Measurements from ENCODE around the gene TMEM87B.

TMEM87B gene

GRCh38 chr2:112149194-112149593, 94.1 kb downstream of the TMEM87B start:
- DNase-seq (ENCODE audit: low spot score in 2 of 2): no peak
- Histone ChIP-seq H3K4me1 (no peaks in the 10 kb centered on the region), H3K9me3 (no peaks in the 10 kb centered on the region), H3K27me3 (ENCODE audit: low read depth) (no peaks in the 10 kb centered on the region), H3K36me3 (replicated peaks) (no peaks in the 10 kb centered on the region), H3K4me3 (no peak overlapping the region)
- in situ Hi-C loops (cut with MboI; ENCODE audit: low sequenced_read_pairs): no loop called here

- Histone ChIP-seq H3K27me3 (ENCODE audit: low read depth) (no peaks in the 10 kb centered on the region), H3K9me3 (no peaks in the 10 kb centered on the region), H3K36me3 (replicated peaks) (no peaks in the 10 kb centered on the region), H3K4me1 (no peaks in the 10 kb centered on the region), H3K4me3 (no peak overlapping the region)
- in situ Hi-C loops (cut with MboI; ENCODE audit: low sequenced_read_pairs): no loop called here
- no peak for DNase-seq (ENCODE audit: low spot score in 2 of 2)
These were observed 94.9 kb downstream of the TMEM87B start for GRCh38 chr2:112149866-112150435.

DNA sequence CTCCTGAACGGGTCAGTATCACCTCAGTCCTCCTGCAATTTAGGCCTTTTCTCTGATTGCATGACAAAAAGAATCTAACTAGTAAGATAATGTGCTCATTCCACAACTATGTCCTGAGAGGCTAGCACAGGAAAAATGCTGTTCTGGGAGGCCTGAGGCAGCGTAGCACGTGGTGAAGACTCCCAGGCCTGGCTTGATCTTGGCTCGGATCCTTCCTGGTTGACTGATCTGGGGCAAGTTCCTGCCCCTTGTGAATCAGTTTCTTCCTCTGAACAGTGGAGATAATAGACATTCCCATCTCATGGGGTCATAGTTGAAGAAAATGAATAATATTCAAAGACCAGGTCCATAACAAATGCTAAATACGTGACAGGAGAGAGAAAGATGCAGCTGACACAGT, 95.4 kb downstream of the TMEM87B start:
- no peaks in the 10 kb centered on the region for H3K27me3 ChIP-seq (ENCODE audit: low read depth)
- H3K4me3 ChIP-seq: no peak overlapping the region
- no peaks in the 10 kb centered on the region for H3K4me1 ChIP-seq
- no peaks in the 10 kb centered on the region for H3K36me3 ChIP-seq (replicated peaks)
- in situ Hi-C loops (cut with MboI; ENCODE audit: low sequenced_read_pairs): no loop called here
- DNase-seq (ENCODE audit: low spot score in 2 of 2): no peak
- H3K9me3 ChIP-seq: no peaks in the 10 kb centered on the region

GRCh38 chr2:112150851-112151250, 95.8 kb downstream of the TMEM87B start:
- in situ Hi-C loops (cut with MboI; ENCODE audit: low sequenced_read_pairs): no loop called here
- no peak for DNase-seq (ENCODE audit: low spot score in 2 of 2)
- no peaks in the 10 kb centered on the region for H3K9me3 ChIP-seq
- H3K4me1 ChIP-seq: no peaks in the 10 kb centered on the region
- H3K27me3 ChIP-seq (ENCODE audit: low read depth): no peaks in the 10 kb centered on the region
- H3K36me3 ChIP-seq (replicated peaks): no peaks in the 10 kb centered on the region
- H3K4me3 ChIP-seq: no peak overlapping the region

DNA sequence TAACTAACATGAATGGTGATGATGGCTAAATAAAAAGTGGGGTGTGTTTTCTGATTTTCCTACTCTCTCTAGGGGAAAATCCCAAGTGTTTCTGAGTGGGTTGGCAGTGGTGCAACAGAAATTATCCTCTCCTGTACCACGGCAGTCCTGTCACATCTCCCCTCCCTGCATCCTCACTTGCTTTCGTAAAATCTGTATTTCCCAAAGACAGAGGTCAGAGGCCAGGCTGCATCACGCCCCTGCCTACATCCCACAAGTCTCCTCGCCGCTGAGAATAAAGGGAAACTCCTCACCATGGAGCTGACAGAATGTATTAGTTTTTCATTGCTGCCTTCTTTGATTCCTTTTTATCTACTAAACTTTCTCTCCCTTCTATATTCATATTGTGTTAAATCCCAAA, 96.2 kb downstream of the TMEM87B start:
- Histone ChIP-seq H3K4me3 (no peak overlapping the region), H3K36me3 (replicated peaks) (no peaks in the 10 kb centered on the region), H3K9me3 (no peaks in the 10 kb centered on the region), H3K4me1 (no peaks in the 10 kb centered on the region), H3K27me3 (ENCODE audit: low read depth) (no peaks in the 10 kb centered on the region)
- in situ Hi-C loops (cut with MboI; ENCODE audit: low sequenced_read_pairs): no loop called here
- no peak for DNase-seq (ENCODE audit: low spot score in 2 of 2)

- no peak for DNase-seq (ENCODE audit: low spot score in 2 of 2)
- in situ Hi-C loops (cut with MboI; ENCODE audit: low sequenced_read_pairs): no loop called here
- Histone ChIP-seq H3K4me3 (no peak overlapping the region), H3K4me1 (no peaks in the 10 kb centered on the region), H3K27me3 (ENCODE audit: low read depth) (no peaks in the 10 kb centered on the region), H3K9me3 (no peaks in the 10 kb centered on the region), H3K36me3 (replicated peaks) (no peaks in the 10 kb centered on the region)
These were observed 96.8 kb downstream of the TMEM87B start for GRCh38 chr2:112151701-112152440.

DNA sequence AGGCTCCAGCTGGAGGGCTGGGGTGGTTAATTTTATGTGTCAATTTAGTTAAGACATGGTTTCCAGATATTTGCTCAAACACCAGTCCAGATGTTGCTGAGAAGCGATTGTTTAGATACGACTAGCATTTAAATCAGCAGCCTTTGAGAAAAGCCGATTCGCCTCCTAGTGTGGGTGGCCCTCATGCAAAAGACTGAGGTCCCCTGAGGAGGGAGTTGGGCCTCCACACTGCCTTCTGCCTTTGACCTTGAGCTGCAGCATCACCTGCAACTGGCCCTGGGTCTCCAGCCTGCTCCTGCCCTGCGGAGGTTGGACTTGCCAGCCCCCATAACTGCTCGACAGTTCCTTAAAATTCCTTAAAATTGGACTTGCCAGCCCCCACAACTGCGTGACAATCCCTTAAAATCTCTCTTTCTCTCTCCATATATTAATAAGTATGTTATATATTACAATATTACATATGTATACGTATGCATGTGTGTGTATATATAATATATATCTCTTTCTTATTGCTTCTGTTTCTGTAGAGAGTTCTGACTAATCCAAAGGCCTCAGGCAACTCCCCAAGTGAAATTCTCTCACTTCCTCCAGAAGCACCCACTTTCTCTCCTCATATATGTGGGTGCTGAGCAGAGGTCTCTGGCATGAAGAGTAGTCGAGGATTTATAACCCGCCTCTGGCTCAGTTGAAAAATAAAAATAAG, 97.6 kb downstream of the TMEM87B start:
- in situ Hi-C loops (cut with MboI; ENCODE audit: low sequenced_read_pairs): no loop called here
- no peak for DNase-seq (ENCODE audit: low spot score in 2 of 2)
- H3K27me3 ChIP-seq (ENCODE audit: low read depth): no peaks in the 10 kb centered on the region

DNA sequence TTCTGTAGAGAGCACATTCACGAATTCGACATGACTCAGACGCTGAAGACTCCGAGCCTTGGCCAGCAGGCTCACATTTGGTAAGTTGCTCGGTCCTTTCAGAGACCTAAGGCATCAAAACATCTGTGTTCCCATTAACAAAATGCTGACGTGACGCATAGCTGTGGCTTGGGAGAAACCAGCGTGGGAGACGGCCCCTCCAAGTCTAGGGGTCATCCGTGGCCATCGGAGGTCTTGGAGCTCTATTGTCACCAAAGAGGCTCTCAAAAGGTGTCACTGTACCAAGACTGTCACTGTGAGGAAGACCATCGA, 98.1 kb downstream of the TMEM87B start:
- Histone ChIP-seq H3K27me3 (ENCODE audit: low read depth) (no peaks in the 10 kb centered on the region), H3K9me3 (no peaks in the 10 kb centered on the region), H3K4me3 (no peak overlapping the region), H3K36me3 (replicated peaks) (no peaks in the 10 kb centered on the region), H3K4me1 (no peaks in the 10 kb centered on the region)
- DNase-seq (ENCODE audit: low spot score in 2 of 2): no peak
- in situ Hi-C loops (cut with MboI; ENCODE audit: low sequenced_read_pairs): no loop called here

More for the DNA sequence above, 97.6 kb downstream of the TMEM87B start:
- Histone ChIP-seq H3K4me3 (no peak overlapping the region), H3K4me1 (no peaks in the 10 kb centered on the region), H3K36me3 (replicated peaks) (no peaks in the 10 kb centered on the region), H3K9me3 (no peaks in the 10 kb centered on the region)

GRCh38 chr2:112153501-112153900, 98.4 kb downstream of the TMEM87B start:
- H3K27me3 ChIP-seq (ENCODE audit: low read depth): no peaks in the 10 kb centered on the region
- in situ Hi-C loops (cut with MboI; ENCODE audit: low sequenced_read_pairs): no loop called here

DNA sequence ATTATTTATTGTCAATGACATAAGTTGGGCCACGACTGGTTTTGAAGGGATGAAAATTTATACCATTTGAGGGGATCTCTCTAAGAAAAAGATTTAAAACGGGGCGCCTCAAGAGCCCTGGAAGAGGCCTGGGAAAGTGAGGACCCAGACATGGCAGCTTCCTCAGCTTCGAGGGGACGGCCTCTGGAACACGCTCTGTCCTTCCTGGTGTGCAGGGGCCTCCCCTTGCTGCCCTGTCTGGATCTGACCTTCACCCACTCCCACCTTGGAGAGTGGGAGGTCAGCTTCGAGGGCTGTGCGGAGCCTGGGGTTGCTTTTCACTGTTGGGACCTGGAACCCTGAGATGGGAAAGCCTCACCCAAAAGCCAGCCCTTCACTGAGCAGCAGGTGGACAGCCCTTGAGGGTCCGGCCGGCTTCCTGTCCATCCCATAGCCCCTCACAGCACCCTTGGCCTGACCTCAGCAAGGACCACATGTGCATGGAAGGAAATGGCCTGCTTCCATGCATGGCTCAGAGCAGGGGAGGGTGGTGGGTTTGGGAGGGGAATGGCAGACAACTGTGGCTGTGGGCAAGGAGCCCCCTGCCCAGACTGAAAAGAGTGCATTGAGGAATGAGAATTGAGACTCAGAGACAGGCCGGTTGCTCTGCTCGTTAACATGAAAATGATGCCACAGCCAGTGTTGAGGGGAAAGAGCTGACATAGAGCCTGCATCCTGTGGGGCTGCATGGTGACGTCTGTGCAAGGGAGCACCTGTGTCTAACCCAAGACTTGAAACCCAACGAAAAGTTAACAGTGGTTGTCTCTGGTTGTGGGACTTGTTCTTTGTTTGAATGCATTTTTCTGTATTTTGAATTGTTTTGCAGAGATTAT, 99.4 kb downstream of the TMEM87B start:
- no peaks in the 10 kb centered on the region for H3K27me3 ChIP-seq (ENCODE audit: low read depth)
- DNase-seq (ENCODE audit: low spot score in 2 of 2): no peak

More at GRCh38 chr2:112153501-112153900, 98.4 kb downstream of the TMEM87B start:
- DNase-seq (ENCODE audit: low spot score in 2 of 2): no peak
- H3K4me3 ChIP-seq: no peak overlapping the region
- H3K9me3 ChIP-seq: no peaks in the 10 kb centered on the region
- H3K36me3 ChIP-seq (replicated peaks): no peaks in the 10 kb centered on the region
- no peaks in the 10 kb centered on the region for H3K4me1 ChIP-seq

DNA sequence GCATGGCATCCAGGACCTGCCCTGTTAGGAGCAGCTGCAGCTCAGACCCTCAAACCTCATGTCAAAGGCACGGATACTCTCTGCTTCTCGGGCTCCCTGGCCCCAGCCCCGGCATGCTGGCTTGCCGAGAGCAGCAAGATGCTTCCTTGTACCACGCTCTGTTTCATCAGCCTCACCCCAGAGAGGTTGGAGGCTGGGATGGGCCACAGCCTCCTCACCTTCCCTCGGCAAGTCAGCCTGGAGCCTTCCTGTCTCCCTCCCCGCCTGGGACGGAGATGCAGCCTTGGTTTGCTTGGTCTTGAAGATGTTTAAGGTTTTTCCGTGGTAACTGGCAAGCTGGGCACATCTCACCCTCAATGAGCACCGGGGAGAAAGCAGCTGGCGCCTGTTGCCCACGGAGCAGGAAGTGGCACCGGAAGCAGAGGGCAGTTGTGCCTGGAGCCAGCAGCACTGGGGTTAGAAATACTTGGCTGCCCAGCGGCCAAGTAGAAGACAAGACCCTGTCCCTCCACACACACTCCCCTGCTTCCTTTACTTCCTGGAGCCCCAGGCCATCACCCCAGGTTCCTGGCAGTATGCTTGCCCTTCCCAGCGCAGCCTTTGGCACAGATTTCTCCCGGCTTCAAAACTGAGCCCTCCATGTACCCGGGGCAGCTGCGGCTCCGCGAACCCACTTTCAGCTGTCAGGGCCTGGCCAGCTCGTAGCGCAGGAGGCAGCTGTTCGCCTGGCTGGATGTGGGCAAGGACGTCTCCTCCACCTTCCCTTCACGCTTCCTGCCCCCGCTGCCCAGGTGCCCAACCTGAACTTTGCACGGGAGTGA, 100.5 kb downstream of the TMEM87B start:
- Histone ChIP-seq H3K4me1 (no peaks in the 10 kb centered on the region), H3K36me3 (replicated peaks) (no peaks in the 10 kb centered on the region), H3K27me3 (ENCODE audit: low read depth) (no peaks in the 10 kb centered on the region), H3K4me3 (no peak overlapping the region), H3K9me3 (no peaks in the 10 kb centered on the region)
- in situ Hi-C loops (cut with MboI; ENCODE audit: low sequenced_read_pairs): no loop called here
- no peak for DNase-seq (ENCODE audit: low spot score in 2 of 2)

More for the DNA sequence above, 99.4 kb downstream of the TMEM87B start:
- H3K4me3 ChIP-seq: no peak overlapping the region
- in situ Hi-C loops (cut with MboI; ENCODE audit: low sequenced_read_pairs): no loop called here
- H3K4me1 ChIP-seq: no peaks in the 10 kb centered on the region
- H3K36me3 ChIP-seq (replicated peaks): no peaks in the 10 kb centered on the region
- no peaks in the 10 kb centered on the region for H3K9me3 ChIP-seq

GRCh38 chr2:112156152-112156986, 101.3 kb downstream of the TMEM87B start:
- DNase-seq (ENCODE audit: low spot score in 2 of 2): no peak
- H3K4me1 ChIP-seq: no peaks in the 10 kb centered on the region
- H3K36me3 ChIP-seq (replicated peaks): no peaks in the 10 kb centered on the region
- in situ Hi-C loops (cut with MboI; ENCODE audit: low sequenced_read_pairs): no loop called here
- H3K27me3 ChIP-seq (ENCODE audit: low read depth): no peaks in the 10 kb centered on the region
- no peak overlapping the region for H3K4me3 ChIP-seq
- H3K9me3 ChIP-seq: no peaks in the 10 kb centered on the region

All from HAP-1 (cell line).